SU-DHL-6 (cell line): ENCODE measurements around the gene FIBP.

Experiments used
- H2AFZ ChIP-seq: fragments of 200-600 bp; sonication (generic); 2 replicates; pipeline ENCODE4 v1.6.1; 2014; ENCODE audit warnings: low read depth, mild to moderate bottlenecking, moderate library complexity, mixed read lengths, antibody characterized with exemption, low read length; ENCODE audit not compliant: severe bottlenecking
- H3F3A ChIP-seq: fragments of 200-600 bp; shearing (Covaris generic); 2 replicates; pipeline ENCODE4 v1.6.0; 2016; ENCODE audit warnings: antibody characterized with exemption, mild to moderate bottlenecking; ENCODE audit not compliant: insufficient read depth
- H3K27ac ChIP-seq: fragments of 200-600 bp; sonication (generic); 2 replicates; pipeline ENCODE4 v1.5.1; 2016; ENCODE audit warnings: low read depth, mild to moderate bottlenecking, low read length, moderate library complexity, mixed read lengths
- H3K27me3 ChIP-seq: fragments of 200-600 bp; sonication (generic), shearing (Covaris generic); 2 replicates; pipeline ENCODE4 v1.6.0; 2014; ENCODE audit warnings: mild to moderate bottlenecking, low read length
- H3K36me3 ChIP-seq: fragments of 200-600 bp; sonication (generic); 2 replicates; pipeline ENCODE4 v1.6.1; 2014; ENCODE audit warnings: mild to moderate bottlenecking, low read length, mixed read lengths
- H3K4me2 ChIP-seq: fragments of 300-600, 200-600 bp; shearing (Covaris generic), sonication (generic); 2 replicates; pipeline ENCODE4 v1.6.0; 2014; ENCODE audit warnings: low read length, low read depth, mild to moderate bottlenecking; ENCODE audit not compliant: poor library complexity, severe bottlenecking
- H3K4me3 ChIP-seq: fragments of 200-600 bp; sonication (generic); 2 replicates; pipeline ENCODE4 v1.5.1; 2014; ENCODE audit warnings: antibody characterized with exemption, low read length, mild to moderate bottlenecking, mixed read lengths; ENCODE audit not compliant: insufficient read depth, poor library complexity, severe bottlenecking
- H3K79me2 ChIP-seq: fragments of 200-600 bp; sonication (generic); 2 replicates; pipeline ENCODE4 v1.6.1; 2014; ENCODE audit warnings: mild to moderate bottlenecking, low read length, moderate library complexity; ENCODE audit not compliant: insufficient read depth
- H3K9ac ChIP-seq: fragments of 200-600 bp; sonication (generic); 2 replicates; pipeline ENCODE4 v1.7.0; 2014; ENCODE audit warnings: mild to moderate bottlenecking, low read length
- H3K9me2 ChIP-seq: fragments of 200-600 bp; sonication (generic); replicated peaks from 2 replicates; pipeline ENCODE4 v1.6.1; 2014; ENCODE audit warnings: low read length; ENCODE audit not compliant: insufficient read depth
- H3K9me3 ChIP-seq: fragments of 200-600 bp; sonication (generic); 2 replicates; pipeline ENCODE4 v1.6.1; 2014; ENCODE audit warnings: low read length, mixed read lengths; ENCODE audit not compliant: insufficient read depth
- H4K20me1 ChIP-seq: fragments of 200-600 bp; sonication (generic); 2 replicates; pipeline ENCODE4 v1.6.1; 2014; ENCODE audit warnings: low read depth, mild to moderate bottlenecking, antibody characterized with exemption, low read length, moderate library complexity, mixed read lengths
- CTCF ChIP-seq: fragments of 200-600 bp; sonication (generic); IDR thresholded peaks from one replicate; pipeline ENCODE4 v1.5.1; 2017; ENCODE audit warnings: antibody characterized with exemption, mild to moderate bottlenecking, low read length, moderate library complexity; ENCODE audit not compliant: insufficient read depth, poor library complexity, severe bottlenecking
- EZH2phosphoT487 ChIP-seq: fragments of 200-600 bp; sonication (generic), shearing (Covaris generic); conservative IDR thresholded peaks from 2 replicates; pipeline ENCODE4 v1.6.1; 2018; ENCODE audit warnings: mild to moderate bottlenecking, antibody characterized with exemption, low read length, moderate library complexity, mixed read lengths

The FIBP gene

GRCh38 chr11:65869643-65870306 is 18.5 kb downstream of the FIBP start:
- Histone ChIP-seq H3F3A (no peaks in the 10 kb centered on the region), H4K20me1 (no peaks in the 10 kb centered on the region), H2AFZ (no peak overlapping the region), H3K4me3 (no peak overlapping the region), H3K4me2 (no peak overlapping the region), H3K27me3 (no peaks in the 10 kb centered on the region), H3K9ac (no peak overlapping the region), H3K27ac (no peak overlapping the region), H3K36me3 (no peaks in the 10 kb centered on the region), H3K79me2 (no peaks in the 10 kb centered on the region), H3K9me3 (no peaks in the 10 kb centered on the region), H3K9me2 (no peaks in the 10 kb centered on the region)
- TF ChIP-seq EZH2phosphoT487 (no peak), CTCF (no peak)

DNA sequence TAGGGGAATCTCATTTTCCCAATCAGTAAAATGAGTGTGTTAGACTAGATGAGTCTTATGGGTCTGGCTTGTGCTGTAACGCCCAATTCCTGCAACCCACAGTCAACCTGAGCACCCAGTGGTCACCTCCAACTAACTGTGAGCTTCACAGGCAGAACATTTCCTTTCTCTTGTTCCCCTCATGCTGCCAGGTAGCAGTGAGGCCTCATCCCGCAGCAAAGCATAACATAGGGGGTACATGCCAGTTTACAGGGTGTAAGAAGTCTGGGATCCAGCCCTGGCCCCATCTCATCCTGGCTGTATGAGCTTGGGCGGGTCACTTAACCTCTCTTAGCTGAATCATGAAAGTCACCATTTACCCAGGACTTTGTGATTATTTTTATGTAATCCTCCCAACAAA is 19.4 kb downstream of the FIBP start:
- Histone ChIP-seq H3K79me2 (no peaks in the 10 kb centered on the region), H4K20me1 (no peaks in the 10 kb centered on the region), H3K9ac (no peak overlapping the region), H3K4me3 (no peak overlapping the region), H2AFZ (no peak overlapping the region), H3K9me2 (no peaks in the 10 kb centered on the region), H3K27me3 (no peaks in the 10 kb centered on the region), H3K9me3 (no peaks in the 10 kb centered on the region), H3K4me2 (no peak overlapping the region), H3K36me3 (no peaks in the 10 kb centered on the region), H3K27ac (no peak overlapping the region), H3F3A (no peaks in the 10 kb centered on the region)
- TF ChIP-seq EZH2phosphoT487 (no peak), CTCF (no peak)

DNA sequence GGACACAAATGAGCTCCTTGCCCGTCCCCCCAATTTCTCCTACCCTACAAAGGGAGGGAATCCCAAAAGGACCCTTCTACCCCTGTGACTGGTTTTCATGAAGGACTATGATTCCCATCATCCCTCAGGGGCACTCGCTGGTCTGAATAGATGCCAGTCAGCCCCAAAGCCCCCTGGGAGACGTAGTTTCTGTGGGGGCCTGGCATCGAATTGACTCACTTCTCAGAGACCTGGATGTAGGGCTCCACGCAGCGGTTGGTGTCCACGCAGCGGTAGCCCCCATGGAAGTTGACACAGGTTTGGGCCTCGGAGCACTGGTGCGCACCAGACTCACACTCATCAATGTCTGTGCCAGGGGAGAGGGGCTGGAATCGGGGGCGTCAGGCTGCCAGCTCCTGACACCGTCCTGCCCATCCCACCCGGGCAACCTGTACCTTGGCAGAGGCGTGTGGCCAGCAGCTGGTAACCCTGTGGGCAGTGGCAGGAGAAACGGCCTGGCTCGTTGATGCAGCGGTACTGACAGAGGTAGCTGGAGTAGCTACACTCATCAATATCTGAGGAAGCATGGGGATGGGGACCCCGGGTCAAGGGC is 20.1 kb downstream of the FIBP start:
- no peak overlapping the region for H3K9ac ChIP-seq
- no peak for TF ChIP-seq EZH2phosphoT487
- H4K20me1 ChIP-seq = no peaks in the 10 kb centered on the region
- H3K27me3 ChIP-seq = no peaks in the 10 kb centered on the region
- H3K36me3 ChIP-seq = no peaks in the 10 kb centered on the region
- no peaks in the 10 kb centered on the region for H3K9me2 ChIP-seq
- H3K4me3 ChIP-seq = no peak overlapping the region
- no peak overlapping the region for H3K4me2 ChIP-seq
- H3K9me3 ChIP-seq = no peaks in the 10 kb centered on the region
- no peak overlapping the region for H3K27ac ChIP-seq
- H3K79me2 ChIP-seq = no peaks in the 10 kb centered on the region
- no peak overlapping the region for H2AFZ ChIP-seq
- H3F3A ChIP-seq = no peaks in the 10 kb centered on the region
